Neuron (in vitro differentiated cells): ENCODE measurements around the gene KIF21A.

ENCODE experiments used
- H2AFZ ChIP-seq: one replicate; pipeline ENCODE4 v1.6.1; 2013; ENCODE audit warnings: low read depth, mild to moderate bottlenecking, inconsistent platforms, low read length, moderate library complexity
- H3K27me3 ChIP-seq: one replicate; pipeline ENCODE4 v1.6.1; 2013; ENCODE audit warnings: low read length; ENCODE audit not compliant: insufficient read depth
- H3K36me3 ChIP-seq: one replicate; pipeline ENCODE4 v1.6.1; 2013; ENCODE audit warnings: low read length; ENCODE audit not compliant: insufficient read depth
- H3K4me1 ChIP-seq: one replicate; pipeline ENCODE4 v1.6.1; 2013; ENCODE audit warnings: low read length; ENCODE audit not compliant: insufficient read depth
- H3K4me3 ChIP-seq: 2 replicates; pipeline ENCODE4 v1.5.1; 2013; ENCODE audit warnings: mild to moderate bottlenecking, low read length, moderate library complexity
- H3K9me3 ChIP-seq: one replicate; pipeline ENCODE4 v1.6.1; 2013; ENCODE audit warnings: low read length

KIF21A gene

GRCh38 chr12:39451977-39452376, 9.1 kb upstream of the KIF21A start:
- no peaks in the 10 kb centered on the region for H3K36me3 ChIP-seq
- H3K27me3 ChIP-seq: no peaks in the 10 kb centered on the region
- H2AFZ ChIP-seq: no peak overlapping the region
- no peak overlapping the region for H3K4me3 ChIP-seq
- H3K9me3 ChIP-seq: no peaks in the 10 kb centered on the region
- H3K4me1 ChIP-seq: no peaks in the 10 kb centered on the region

- no peak overlapping the region for H3K4me3 ChIP-seq
Observed at GRCh38 chr12:39448038-39448437, 5.1 kb upstream of the KIF21A start.

GRCh38 chr12:39443929-39444209, 949 bp upstream of the KIF21A start:
- Histone ChIP-seq H2AFZ (peak overlapping the region; percentile 4), H3K9me3 (no peaks in the 10 kb centered on the region), H3K4me1 (peaks cover 25% of the 10 kb centered on the region), H3K36me3 (no peaks in the 10 kb centered on the region), H3K4me3 (peak overlapping the region; percentile 100), H3K27me3 (no peaks in the 10 kb centered on the region)

More at GRCh38 chr12:39448038-39448437, 5.1 kb upstream of the KIF21A start:
- no peaks in the 10 kb centered on the region for H3K27me3 ChIP-seq
- no peaks in the 10 kb centered on the region for H3K9me3 ChIP-seq
- H3K36me3 ChIP-seq: no peaks in the 10 kb centered on the region
- peaks cover 6% of the 10 kb centered on the region for H3K4me1 ChIP-seq
- no peak overlapping the region for H2AFZ ChIP-seq

GRCh38 chr12:39442831-39443080, 164 bp downstream of the KIF21A start:
- no peaks in the 10 kb centered on the region for H3K9me3 ChIP-seq
- H2AFZ ChIP-seq: peak overlapping the region; percentile 44
- H3K36me3 ChIP-seq: no peaks in the 10 kb centered on the region
- no peaks in the 10 kb centered on the region for H3K27me3 ChIP-seq
- H3K4me1 ChIP-seq: peaks cover 28% of the 10 kb centered on the region
- peak overlapping the region; percentile 100 for H3K4me3 ChIP-seq

- peaks cover 28% of the 10 kb centered on the region for H3K4me1 ChIP-seq
- peak overlapping the region; percentile 100 for H3K4me3 ChIP-seq
- no peaks in the 10 kb centered on the region for H3K36me3 ChIP-seq
- no peaks in the 10 kb centered on the region for H3K27me3 ChIP-seq
- H2AFZ ChIP-seq: peak overlapping the region; percentile 44
- no peaks in the 10 kb centered on the region for H3K9me3 ChIP-seq
Observed at GRCh38 chr12:39441963-39442830, 723 bp downstream of the KIF21A start.

GRCh38 chr12:39441189-39441962, 1.5 kb downstream of the KIF21A start:
- Histone ChIP-seq H3K27me3 (no peaks in the 10 kb centered on the region), H3K36me3 (no peaks in the 10 kb centered on the region), H3K4me3 (peak overlapping the region; percentile 100), H3K4me1 (peaks cover 28% of the 10 kb centered on the region), H3K9me3 (no peaks in the 10 kb centered on the region), H2AFZ (no peak overlapping the region)

GRCh38 chr12:39440781-39441180, 2.1 kb downstream of the KIF21A start:
- H3K4me1 ChIP-seq: peaks cover 28% of the 10 kb centered on the region
- H3K4me3 ChIP-seq: peak overlapping the region; percentile 100
- no peaks in the 10 kb centered on the region for H3K27me3 ChIP-seq
- no peak overlapping the region for H2AFZ ChIP-seq
- no peaks in the 10 kb centered on the region for H3K36me3 ChIP-seq
- H3K9me3 ChIP-seq: no peaks in the 10 kb centered on the region

GRCh38 chr12:39440101-39440500, 2.8 kb downstream of the KIF21A start:
- H3K4me1 ChIP-seq: peaks cover 28% of the 10 kb centered on the region
- peak overlapping the region; percentile 100 for H3K4me3 ChIP-seq
- H3K9me3 ChIP-seq: no peaks in the 10 kb centered on the region
- H3K36me3 ChIP-seq: no peaks in the 10 kb centered on the region
- H3K27me3 ChIP-seq: no peaks in the 10 kb centered on the region
- H2AFZ ChIP-seq: no peak overlapping the region

- H3K4me3 ChIP-seq: no peak overlapping the region
- H3K36me3 ChIP-seq: peaks cover 6% of the 10 kb centered on the region
- H3K4me1 ChIP-seq: peaks cover 14% of the 10 kb centered on the region
- H3K27me3 ChIP-seq: no peaks in the 10 kb centered on the region
- peaks cover 3% of the 10 kb centered on the region for H3K9me3 ChIP-seq
- no peak overlapping the region for H2AFZ ChIP-seq
Observed at GRCh38 chr12:39435531-39435930, 7.4 kb downstream of the KIF21A start.

GRCh38 chr12:39431797-39432196, 11.1 kb downstream of the KIF21A start:
- peaks cover 6% of the 10 kb centered on the region for H3K36me3 ChIP-seq
- H3K4me3 ChIP-seq: no peak overlapping the region
- H3K9me3 ChIP-seq: peaks cover 3% of the 10 kb centered on the region
- no peak overlapping the region for H2AFZ ChIP-seq
- H3K27me3 ChIP-seq: no peaks in the 10 kb centered on the region
- H3K4me1 ChIP-seq: no peaks in the 10 kb centered on the region

GRCh38 chr12:39431002-39431796, 11.7 kb downstream of the KIF21A start:
- H3K9me3 ChIP-seq: peaks cover 3% of the 10 kb centered on the region
- H3K36me3 ChIP-seq: peaks cover 8% of the 10 kb centered on the region
- no peaks in the 10 kb centered on the region for H3K4me1 ChIP-seq
- H2AFZ ChIP-seq: no peak overlapping the region
- H3K27me3 ChIP-seq: no peaks in the 10 kb centered on the region
- no peak overlapping the region for H3K4me3 ChIP-seq

- H2AFZ ChIP-seq: no peak overlapping the region
- H3K9me3 ChIP-seq: peaks cover 3% of the 10 kb centered on the region
- H3K4me1 ChIP-seq: no peaks in the 10 kb centered on the region
- no peaks in the 10 kb centered on the region for H3K27me3 ChIP-seq
- no peak overlapping the region for H3K4me3 ChIP-seq
- peaks cover 8% of the 10 kb centered on the region for H3K36me3 ChIP-seq
Observed at GRCh38 chr12:39429809-39430208, 13.1 kb downstream of the KIF21A start.

- no peak overlapping the region for H3K4me3 ChIP-seq
- H3K9me3 ChIP-seq: peaks cover 3% of the 10 kb centered on the region
- H3K36me3 ChIP-seq: peaks cover 6% of the 10 kb centered on the region
- H2AFZ ChIP-seq: no peak overlapping the region
- no peaks in the 10 kb centered on the region for H3K27me3 ChIP-seq
- no peaks in the 10 kb centered on the region for H3K4me1 ChIP-seq
Observed at GRCh38 chr12:39427360-39427808, 15.5 kb downstream of the KIF21A start.
